Stimulated activated CD4-positive, alpha-beta T cell treated with anti-CD3 and anti-CD28 coated beads, TNF-alpha, amount 100 ng/mL, for 4 hours (primary cell): ENCODE measurements around the gene TERF2IP.

Source experiments
- DNase-seq, 3 experiments: peaks; one replicate each; pipeline ENCODE4 v3.0.0-alpha.2; 2020; ENCODE audit warnings: low read depth in 3 of 3

Gene TERF2IP, protein sequence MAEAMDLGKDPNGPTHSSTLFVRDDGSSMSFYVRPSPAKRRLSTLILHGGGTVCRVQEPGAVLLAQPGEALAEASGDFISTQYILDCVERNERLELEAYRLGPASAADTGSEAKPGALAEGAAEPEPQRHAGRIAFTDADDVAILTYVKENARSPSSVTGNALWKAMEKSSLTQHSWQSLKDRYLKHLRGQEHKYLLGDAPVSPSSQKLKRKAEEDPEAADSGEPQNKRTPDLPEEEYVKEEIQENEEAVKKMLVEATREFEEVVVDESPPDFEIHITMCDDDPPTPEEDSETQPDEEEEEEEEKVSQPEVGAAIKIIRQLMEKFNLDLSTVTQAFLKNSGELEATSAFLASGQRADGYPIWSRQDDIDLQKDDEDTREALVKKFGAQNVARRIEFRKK

DNA sequence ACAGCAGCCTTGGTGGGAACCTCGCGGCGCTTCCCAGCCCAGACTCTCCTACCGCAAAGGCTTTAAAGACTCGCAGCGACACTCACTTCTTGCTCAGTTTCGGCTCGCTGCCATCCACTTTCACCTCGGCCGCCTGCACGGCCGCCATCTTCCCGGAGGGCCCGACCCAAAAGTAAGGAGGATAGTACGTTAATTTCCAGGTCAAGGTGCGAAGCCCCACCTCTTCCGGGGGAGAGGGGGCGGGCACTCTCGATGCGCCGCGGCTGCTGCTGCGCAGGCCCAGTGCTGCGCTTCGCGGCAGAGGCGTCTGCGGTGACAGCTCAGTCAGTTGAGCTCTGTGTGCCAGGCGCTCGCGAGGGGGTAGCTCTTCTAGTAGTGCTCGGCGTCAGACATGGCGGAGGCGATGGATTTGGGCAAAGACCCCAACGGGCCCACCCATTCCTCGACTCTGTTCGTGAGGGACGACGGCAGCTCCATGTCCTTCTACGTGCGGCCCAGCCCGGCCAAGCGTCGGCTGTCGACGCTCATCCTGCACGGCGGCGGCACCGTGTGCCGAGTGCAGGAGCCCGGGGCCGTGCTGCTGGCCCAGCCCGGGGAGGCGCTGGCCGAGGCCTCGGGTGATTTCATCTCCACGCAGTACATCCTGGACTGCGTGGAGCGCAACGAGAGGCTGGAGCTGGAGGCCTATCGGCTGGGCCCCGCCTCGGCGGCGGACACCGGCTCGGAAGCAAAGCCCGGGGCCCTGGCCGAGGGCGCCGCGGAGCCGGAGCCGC is at the start of gene TERF2IP, which contains the start of gene KARS1:
Gene TERF2IP, plus strand, starts transcription at position 282 of the 773 bp plus-strand sequence. Its CDS starts 110 bp downstream, at position 392.
Gene KARS1, minus strand, starts transcription at position 174 of the 773 bp plus-strand sequence. Its CDS starts 26 bp downstream, at position 148.
- DNase-seq, result peak; percentile 87 to 93 (median 89)

DNA sequence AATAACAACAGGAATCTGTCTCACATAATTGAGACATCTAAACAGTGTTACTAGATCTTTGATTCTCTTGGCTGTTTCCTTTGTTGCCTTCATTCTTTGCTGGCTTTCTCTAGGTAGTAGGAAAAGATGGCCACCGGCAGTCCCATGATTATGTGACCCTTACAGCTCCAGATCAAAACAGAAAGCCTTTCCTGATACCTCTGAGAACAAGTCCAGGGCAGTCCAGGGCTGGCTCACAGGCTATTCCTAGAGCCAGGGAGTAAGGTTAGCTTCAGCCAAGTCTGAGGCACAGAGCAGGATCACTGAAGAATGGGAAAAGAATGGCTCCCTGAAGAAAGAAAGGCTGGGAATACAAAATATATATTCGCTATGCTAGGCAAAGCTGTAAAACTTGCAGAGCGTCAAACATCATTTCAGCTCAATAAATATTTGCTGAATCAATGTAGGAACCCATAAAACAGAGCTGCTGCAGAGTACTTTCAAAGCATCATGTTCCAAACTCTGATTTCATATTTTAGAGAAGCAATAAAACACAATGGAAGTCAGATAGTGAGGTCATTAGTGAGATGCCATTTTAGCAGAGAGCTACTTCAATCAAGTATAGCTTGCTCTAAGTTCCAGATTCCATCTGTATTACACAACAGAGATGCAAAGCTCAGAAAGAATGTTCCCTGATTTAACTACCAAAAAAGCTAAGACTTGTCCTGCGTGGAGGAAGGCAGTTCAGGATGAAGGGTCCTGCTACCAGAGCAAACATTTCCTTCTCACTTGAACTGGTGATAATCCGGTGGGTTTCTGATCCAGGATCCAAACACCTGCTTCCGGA is 47.9 kb upstream of the TERF2IP start:
- no peak for DNase-seq

DNA sequence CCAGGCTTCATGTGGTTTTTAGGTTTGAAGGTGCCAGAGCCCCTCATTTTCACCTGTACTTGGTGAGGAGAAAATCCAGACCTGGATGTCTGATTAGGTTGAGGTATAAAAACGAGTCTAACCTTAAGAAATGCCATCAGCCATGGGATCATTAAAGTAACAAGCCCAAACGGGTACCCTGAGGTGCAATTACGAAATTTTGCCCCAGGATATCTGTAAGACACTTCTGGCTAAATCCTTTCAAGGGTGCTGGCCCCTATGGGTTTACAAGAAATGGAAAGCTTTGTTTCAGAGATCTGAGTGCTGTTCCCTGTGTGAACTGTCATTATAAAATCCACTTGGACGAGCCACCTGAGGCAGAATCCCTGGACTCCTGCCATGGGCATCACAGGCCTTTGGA is 44.3 kb upstream of the TERF2IP start:
- no peak for DNase-seq

DNA sequence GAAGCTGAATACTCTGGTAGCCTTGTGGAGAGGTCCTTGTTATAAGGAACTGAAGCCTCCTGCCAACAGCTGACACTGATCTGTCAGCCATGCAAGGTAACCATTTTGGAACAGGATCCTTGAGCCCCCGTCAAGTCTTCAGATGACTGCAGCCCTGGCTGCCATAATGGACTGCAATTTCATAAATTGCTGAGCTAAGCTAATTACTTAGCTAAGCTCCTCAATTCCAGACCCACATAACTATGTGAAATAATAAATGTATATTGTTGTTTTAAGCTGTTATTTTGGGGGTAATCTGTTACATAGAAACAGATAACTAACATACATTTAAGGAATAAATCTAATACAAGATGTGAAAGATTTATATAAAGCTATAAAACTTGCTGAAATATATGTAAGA is 41.1 kb upstream of the TERF2IP start:
- no peak for DNase-seq

DNA sequence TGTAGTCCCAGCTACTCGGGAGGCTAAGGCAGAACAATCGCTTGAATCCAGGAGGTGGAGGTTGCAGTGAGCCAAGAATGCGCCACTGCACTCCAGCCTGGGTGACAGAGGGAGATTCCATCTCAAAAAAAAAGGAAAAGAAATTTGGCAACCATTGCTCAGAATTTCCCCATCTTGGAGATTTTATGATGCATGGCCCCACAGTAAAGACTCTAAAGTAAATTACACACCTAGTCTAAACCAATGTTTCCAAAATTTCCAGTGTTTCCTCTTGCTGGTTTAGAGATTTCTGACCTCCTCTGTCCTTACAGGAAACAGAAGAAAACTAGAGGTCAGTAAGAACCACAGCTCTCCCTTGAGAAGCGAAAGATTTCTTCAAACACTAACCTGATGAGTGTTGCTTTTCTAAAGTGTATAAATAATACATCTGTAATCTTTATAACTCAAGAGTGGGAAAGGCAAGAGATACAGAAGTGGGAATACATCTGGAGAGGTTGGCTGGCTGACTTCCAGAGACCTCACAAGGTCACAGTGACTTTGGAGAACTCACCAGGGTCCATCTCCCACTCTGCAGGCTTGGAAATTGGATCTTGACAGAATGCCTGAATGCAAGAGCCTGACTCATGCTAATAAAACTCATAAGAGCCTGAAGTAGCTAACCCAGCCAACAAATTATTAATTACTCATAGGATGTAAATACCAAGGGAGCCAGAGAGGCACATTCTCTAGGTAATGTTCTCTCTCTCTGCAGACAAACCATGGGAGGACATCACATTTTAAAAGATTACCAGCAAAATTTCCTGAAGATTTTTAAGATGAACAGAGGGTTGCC is 33.3 kb upstream of the TERF2IP start:
- no peak for DNase-seq

DNA sequence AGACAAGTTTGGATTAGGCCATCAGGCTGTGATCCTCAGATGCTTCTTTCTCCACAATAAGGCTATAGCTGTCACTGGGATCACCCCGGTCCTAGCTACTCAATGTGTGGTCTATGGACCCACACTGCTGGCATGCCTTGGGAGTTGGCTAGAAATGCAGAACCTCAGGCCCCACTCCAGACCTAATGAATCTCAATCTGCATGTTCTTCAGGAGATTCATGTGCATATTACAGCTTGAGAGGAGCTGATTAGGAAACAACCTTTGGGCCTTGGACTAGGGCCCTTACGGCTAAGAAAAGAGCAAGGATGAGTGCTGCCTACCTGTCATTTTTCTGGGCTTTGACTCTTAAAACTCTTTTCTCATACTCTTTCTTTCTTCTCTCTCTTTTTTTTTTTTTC is 32.0 kb upstream of the TERF2IP start:
- DNase-seq, result no peak

DNA sequence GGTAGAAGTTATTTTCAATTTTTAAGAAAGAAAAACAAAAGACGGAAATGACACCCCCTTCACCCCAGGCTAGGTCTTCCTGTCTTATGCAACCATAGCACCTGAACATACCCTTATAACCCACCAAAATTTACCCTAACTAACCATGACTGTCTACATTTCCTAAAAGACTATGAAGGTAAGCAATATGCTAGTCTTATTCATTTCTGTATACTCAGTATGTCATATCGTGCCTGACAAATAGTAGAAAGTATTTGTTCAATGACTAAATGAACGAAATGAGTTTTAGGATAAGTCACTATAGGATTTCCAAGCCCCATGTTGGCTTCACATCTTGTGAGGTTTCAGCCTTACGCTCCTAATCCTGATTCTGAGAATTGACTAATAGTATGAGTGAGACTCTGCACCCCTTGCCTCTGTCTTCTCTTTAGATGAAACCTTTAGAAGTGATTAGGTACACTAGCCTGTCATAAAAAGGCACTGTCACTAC is 31.0 kb upstream of the TERF2IP start:
- DNase-seq, result no peak

DNA sequence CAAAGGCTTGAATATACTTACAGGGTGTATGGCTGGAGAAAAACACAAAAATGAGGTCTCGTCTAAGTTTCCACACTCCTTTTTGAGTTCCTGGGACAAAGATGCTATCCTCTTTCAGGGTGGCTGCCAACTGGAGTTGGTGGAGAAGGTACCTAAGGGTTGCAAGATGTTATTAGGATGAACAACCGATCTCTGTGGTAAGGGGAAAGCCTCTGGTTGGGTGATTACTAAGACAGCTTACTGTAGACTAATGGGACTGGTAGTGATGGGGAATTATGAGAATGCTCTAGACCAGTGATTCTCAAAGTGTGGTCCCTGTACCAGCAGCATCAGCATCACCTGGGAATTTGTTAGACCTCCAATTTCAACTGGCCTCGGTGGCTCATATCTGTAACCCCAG is 30.5 kb upstream of the TERF2IP start:
- DNase-seq, result no peak

DNA sequence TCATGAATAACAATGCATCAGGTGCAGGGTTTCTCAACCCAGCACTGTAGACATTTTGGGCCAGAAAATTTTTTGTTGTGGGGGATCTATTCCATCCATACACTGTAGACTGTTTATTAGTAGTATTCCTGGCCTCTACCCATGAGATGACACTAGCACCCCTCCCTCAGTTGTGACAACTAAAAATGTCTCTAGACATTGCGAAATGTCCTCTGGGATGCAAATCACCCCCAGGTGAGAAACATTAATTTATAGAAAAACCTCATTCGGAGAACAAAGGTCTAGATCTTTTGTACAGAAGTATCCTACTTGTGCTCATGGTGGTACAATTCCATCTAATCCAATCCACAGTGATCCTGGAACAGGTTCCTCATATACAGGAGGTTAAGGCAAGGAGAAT is 28.8 kb upstream of the TERF2IP start:
- no peak for DNase-seq

DNA sequence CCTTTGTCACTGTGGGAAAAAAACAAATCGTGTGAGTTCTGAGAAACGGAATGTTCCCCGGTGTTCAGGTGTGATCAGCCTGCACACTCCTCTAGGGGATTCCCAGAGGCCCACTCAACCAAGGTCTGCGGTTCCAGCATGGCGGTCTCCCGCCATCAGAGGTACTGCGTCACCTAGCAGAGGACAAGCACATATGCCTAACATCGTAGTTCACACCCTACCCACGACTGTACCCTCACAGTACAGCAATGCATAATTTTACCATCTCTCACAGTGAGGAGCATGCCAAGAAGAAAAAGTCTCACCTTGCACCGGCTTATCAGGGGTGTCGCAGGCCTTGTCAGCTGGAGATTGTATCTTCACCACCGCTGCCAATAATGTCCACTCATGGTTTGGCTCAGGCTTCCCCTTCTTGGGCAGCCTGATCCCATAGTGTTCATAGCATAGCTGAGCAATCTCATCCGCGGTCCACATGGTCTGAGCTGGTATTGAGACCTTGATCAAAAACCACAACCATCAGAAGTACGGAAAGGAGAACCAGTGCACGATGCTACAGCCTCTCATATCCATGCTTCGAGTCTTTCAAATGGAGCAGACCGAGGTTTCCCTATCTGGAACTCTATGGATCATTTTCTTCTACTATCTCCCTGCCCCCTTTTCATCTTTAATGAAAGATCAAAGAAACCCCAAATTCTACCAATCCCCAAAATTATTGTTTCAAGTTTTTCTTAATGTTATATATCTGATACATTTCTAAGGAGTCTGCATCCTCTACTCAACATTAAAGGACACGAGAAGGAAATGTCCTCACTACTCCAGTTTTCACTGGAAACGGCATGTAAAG is 27.0 kb upstream of the TERF2IP start:
- no peak for DNase-seq

DNA sequence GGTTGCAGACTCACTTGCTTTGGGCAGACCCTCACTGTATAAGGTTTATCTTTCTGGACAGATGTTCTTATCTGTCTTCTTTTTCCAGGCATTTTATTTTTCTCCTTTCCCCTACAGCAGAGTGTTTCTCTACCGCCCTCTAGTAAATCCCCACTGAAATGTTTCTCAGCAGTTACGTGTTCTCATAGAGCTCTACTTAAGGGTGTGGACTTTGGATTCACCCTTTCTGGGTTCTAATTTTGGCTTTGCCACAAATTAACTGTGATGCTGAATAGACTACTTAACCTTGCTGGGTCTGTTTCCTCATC is 26.4 kb upstream of the TERF2IP start:
- no peak for DNase-seq

DNA sequence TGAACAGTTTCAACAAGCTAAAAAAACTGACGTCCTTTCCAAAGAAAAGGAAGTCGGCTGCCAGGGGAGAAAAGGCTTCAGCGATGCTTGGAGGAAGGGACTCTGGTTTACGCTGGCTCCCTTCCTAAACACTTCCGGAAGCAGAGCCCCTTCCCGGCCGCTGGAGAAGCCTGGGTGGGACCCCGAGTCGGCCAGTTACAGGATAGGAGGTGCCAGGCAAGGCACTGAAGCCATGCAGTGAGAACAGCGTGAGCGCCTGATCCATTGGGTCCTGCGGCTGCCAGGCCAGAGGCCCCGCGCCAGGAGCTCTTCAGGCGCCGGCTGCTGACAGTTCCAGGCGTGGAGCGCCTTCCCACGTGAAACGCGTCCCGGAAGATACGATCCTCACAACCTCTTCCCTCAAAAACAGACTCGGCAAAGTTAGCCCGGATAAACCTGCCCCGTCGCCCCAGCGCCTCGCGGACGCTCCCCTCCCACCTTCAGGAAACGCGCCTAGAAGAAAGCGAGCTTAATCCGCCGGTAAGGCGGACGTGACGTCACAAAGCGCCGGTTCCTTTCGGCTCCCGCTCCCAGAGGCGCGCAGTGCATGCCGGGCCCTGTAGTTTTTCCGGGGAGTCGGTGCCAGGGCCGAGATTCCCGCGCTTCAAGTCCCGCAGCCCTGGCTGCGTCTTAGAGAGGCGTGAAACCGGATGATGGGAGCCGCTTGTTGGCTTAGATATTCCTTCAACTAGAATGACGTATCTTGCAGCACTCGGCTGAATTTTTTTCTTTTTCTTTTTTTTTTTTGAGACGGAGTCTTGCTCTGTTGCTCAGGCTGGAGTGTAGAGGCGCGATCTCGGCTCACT is 24.6 kb upstream of the TERF2IP start, which contains the start of gene ADAT1:
Gene ADAT1, minus strand, starts transcription at position 521 of the 845 bp plus-strand sequence. CDS start 2,482 bp downstream, outside the sequence.
- peak; percentile 90 to 94 (median 93) for DNase-seq

DNA sequence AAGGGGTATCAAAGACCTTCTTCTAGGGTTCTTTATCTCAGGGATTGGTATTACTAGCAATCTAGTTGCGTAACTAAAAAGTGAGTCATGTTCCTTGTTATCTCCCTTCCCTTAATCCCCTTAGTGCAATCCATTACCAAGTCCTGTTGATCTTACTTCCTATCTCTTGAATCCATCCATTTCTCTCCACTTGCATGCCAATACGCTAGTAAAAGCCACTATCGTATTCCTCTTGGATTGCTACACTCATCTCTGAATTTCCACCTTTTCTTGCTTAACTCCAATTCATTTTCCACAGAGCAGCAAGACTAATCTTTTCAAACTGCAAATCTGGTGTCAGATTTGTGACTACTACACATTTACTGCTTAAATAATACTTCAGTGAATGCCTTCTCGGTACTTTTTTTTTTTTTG is 22.6 kb upstream of the TERF2IP start:
- no peak for DNase-seq

DNA sequence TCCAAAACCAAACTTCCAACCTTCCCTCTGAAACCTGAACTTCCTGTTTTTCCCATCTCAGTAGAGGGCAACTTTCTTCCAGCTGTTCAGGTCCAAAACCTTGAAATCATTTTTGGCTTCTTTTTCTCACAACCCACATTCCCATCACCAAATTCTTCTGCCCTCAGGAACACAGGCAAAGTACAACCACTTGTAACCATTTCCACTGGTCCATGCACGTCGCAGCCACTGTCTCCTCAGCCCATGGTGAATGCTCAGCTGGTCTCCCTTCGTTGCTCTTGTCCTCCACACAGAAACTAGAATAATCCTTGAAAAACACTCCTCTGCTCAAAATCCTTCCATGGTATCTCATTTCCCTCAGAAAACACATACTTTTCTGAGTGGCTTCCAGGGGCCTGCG is 20.8 kb upstream of the TERF2IP start:
- no peak for DNase-seq

DNA sequence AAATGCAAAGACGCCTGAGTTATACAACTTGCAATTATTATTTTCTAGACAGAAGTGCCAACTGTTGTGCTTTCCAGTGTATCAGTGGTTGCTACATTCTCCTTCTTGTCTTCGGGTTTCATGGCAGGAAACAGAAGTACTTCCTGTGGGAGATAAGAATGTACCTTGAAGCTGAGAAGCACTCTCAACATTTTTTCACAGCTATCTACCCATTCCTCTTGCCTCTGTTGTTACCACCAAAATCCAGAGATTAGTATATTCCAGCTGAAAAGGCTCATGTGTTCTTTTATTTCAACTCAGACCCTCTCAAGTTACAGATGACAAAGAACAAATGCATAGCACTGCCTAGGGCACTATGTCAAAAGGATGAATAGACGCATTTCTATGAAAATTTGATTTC is 19.7 kb upstream of the TERF2IP start:
- no peak for DNase-seq

DNA sequence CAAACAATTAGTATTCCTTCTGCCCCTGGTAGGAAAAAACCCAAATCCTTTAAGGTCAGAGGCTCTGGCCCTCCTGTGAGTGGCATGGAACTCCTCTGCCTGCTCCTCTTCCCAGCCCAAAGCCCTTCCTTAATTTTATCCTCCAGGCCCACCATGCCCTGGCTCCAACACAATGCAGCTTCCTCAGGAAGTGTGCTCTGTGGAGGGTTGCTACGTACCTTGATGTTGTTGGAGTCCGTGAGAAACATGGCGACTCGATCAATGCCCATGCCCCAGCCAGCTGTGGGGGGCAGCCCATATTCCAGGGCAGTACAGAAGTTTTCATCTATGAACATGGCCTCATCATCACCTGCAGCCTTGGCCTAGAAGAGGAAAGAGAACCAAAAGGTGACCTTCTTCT is 19.2 kb upstream of the TERF2IP start:
- DNase-seq, result no peak

DNA sequence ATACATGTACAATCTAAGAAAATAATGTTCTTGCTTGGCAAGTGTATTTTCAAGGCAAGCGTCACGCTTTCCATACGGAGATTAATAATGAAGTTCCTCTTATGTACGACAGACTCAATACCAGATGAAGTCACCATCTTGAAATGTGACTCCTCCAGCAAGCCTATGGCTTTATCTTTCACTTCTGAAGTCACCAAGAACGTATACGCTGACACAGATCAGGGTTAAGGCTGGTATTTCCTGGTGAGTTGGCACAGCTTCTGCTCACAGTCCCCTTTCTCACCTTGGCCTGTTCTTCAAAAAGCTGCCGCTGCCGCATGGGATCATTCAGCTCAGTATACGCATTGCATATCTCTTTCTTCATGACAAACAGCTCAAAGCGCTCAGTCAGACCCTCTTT is 18.4 kb upstream of the TERF2IP start:
- no peak for DNase-seq

DNA sequence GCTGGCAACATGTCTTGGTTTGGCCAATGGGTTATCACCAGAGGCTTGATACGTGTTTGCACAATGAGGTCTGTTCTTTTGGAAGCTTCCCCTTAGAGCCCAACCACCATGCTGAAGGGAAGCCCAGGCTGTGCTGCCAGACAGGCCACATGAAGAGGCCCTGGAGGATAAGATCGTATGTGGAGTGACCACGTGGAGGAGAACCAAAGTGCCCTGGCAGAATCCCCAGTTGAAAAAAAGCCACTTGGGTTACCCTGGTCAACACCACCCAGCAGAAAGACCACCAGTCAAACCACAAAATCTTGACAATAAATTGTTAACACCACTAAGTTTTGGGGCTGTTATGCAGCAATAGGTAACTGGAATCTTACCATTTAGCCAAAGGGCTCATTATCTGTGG is 17.5 kb upstream of the TERF2IP start:
- no peak for DNase-seq

DNA sequence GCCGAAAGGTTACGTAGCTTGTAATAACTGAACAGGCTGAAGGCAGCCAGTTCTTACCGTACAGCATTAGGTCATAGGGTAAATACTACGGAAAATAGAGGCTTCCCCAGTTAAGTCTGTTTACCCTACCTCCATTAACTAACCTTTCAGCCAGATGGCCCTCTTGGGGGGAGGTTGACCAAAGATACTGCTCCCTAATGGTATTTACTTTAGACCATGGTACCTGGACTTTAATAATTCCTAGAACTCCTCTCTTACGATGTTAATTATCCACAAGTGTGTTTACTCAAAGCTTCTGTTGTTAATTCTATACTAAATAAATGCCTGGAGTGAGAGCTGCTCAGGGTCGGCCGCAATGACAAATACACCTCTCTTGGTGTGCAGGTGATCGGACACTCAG is 14.7 kb upstream of the TERF2IP start:
- DNase-seq, result no peak
